ENCODE measurements around the gene CHRNB1.

DNA sequence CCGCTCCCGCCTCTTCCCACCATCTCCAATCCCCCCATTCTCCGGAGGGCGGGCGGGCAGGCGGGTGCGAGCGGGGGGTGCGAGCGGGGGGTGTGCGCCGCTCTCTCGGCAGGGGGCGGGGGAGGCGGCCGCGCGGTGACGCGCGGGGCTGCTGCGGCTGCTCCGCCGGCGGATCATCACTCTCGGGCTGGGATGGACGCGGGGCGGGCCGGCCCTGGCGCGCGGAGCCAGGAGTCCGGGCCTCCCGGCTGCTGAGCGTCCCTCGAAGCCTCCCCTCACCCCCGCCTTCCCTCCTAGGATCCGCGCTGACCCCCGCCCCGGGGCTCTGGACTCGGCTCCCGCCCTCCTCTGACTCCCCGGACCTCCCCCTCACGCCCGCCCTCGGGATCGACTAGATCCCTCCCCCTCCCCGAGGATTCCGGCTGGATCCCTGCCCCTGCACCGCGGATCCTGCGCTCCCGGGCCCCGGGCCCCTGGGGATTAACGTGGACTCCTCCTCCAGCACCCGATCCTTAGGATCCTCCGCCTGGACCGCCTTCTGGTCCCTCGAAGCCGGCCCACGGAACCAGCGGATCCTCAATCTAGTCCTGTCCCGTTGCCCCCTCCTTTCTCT is 40.0 kb upstream of the CHRNB1 start:
- no peak for TF ChIP-seq POLR2A (IDR thresholded peaks at IDR 0.05)
- TF ChIP-seq, protein P1, sequence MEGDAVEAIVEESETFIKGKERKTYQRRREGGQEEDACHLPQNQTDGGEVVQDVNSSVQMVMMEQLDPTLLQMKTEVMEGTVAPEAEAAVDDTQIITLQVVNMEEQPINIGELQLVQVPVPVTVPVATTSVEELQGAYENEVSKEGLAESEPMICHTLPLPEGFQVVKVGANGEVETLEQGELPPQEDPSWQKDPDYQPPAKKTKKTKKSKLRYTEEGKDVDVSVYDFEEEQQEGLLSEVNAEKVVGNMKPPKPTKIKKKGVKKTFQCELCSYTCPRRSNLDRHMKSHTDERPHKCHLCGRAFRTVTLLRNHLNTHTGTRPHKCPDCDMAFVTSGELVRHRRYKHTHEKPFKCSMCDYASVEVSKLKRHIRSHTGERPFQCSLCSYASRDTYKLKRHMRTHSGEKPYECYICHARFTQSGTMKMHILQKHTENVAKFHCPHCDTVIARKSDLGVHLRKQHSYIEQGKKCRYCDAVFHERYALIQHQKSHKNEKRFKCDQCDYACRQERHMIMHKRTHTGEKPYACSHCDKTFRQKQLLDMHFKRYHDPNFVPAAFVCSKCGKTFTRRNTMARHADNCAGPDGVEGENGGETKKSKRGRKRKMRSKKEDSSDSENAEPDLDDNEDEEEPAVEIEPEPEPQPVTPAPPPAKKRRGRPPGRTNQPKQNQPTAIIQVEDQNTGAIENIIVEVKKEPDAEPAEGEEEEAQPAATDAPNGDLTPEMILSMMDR (IDR thresholded peaks at IDR 0.05), result no peak

Measured in lower leg skin (tissue), 3 donors.